PC-9 (cell line): ENCODE results near the gene CHD8. TPM values are rescaled to one million over a fixed set of nuclear protein-coding genes. Genes with fewer than 3 reads are reported as not detected.
A peak's percentile ranks its signal among the peaks of the same experiment; 100 is the strongest.

Source experiments
- BruUV-seq: library from RNA; stranded (reverse); fragments of 400-500 nt; replicated peaks from 2 replicates; lab custom pipeline; 2021; lab: Mats Ljungman, UMichigan
- CTCF ChIA-PET: fragments of 300-600 bp; sonication (Branson Sonifier 250); formaldehyde crosslinking; loops from one replicate; lab custom pipeline; 2022; ENCODE audit warnings: antibody characterized with exemption; lab: Charles Lee
- POLR2A ChIA-PET: fragments of 300-600 bp; sonication (Branson Sonifier 250); formaldehyde crosslinking; loops from one replicate; lab custom pipeline; 2022; ENCODE audit warnings: antibody characterized with exemption; ENCODE audit not compliant: unreplicated experiment; lab: Charles Lee
- DNase-seq, 2 experiments: peaks; one replicate each; pipeline versions ENCODE4 v3.0.0 to v3.0.0-alpha.2; 2015 to 2022; ENCODE audit warnings: mixed read lengths in 1 of 2
- H2AFZ ChIP-seq: fragments of 200-600 bp; sonication (generic); 2 replicates; pipeline ENCODE4 v1.8.1; 2017; ENCODE audit warnings: antibody characterized with exemption
- H3F3A ChIP-seq: fragments of 200-600 bp; sonication (generic); 2 replicates; pipeline ENCODE4 v1.8.1; 2017; ENCODE audit warnings: antibody characterized with exemption, mild to moderate bottlenecking, low read depth; ENCODE audit not compliant: insufficient read depth
- H3K27ac ChIP-seq: fragments of 200-600 bp; sonication (generic); 2 replicates; pipeline ENCODE4 v1.6.1; 2016; ENCODE audit warnings: mixed run types
- H3K27me3 ChIP-seq: fragments of 200-600 bp; sonication (generic); 2 replicates; pipeline ENCODE4 v1.6.1; 2016; ENCODE audit warnings: low read depth, mixed run types; ENCODE audit not compliant: insufficient read depth
- H3K36me3 ChIP-seq: fragments of 200-600 bp; sonication (generic); 2 replicates; pipeline ENCODE4 v1.6.1; 2016; ENCODE audit warnings: low read depth, mixed run types
- H3K4me1 ChIP-seq: fragments of 200-600 bp; sonication (generic); replicated peaks from 2 replicates; pipeline ENCODE4 v1.6.1; 2016; ENCODE audit warnings: mixed run types; ENCODE audit not compliant: insufficient read depth
- H3K4me2 ChIP-seq: fragments of 200-600 bp; sonication (generic); 2 replicates; pipeline ENCODE4 v1.6.1; 2017; ENCODE audit warnings: mixed run types
- H3K4me3 ChIP-seq: fragments of 200-600 bp; sonication (generic); 2 replicates; pipeline ENCODE4 v1.6.1; 2016; ENCODE audit warnings: mixed run types
- H3K79me2 ChIP-seq: fragments of 200-600 bp; sonication (generic); 2 replicates; pipeline ENCODE4 v1.6.1; 2017; ENCODE audit warnings: low read depth, mixed run types
- H3K9me2 ChIP-seq: fragments of 200-600 bp; sonication (generic); 2 replicates; pipeline ENCODE4 v1.8.1; 2017; ENCODE audit warnings: mild to moderate bottlenecking; ENCODE audit not compliant: insufficient read depth
- H3K9me3 ChIP-seq: fragments of 200-600 bp; sonication (generic); 2 replicates; pipeline ENCODE4 v1.8.1; 2016; ENCODE audit warnings: low read depth; ENCODE audit not compliant: insufficient read depth
- H4K20me1 ChIP-seq: fragments of 200-600 bp; sonication (generic); 2 replicates; pipeline ENCODE4 v1.8.1; 2017; ENCODE audit not compliant: insufficient read depth
- EZH2 ChIP-seq: fragments of 200-600 bp; sonication (generic); IDR thresholded peaks from 2 replicates; pipeline ENCODE4 v1.8.0; 2017; ENCODE audit warnings: antibody characterized with exemption, low read depth
- intact Hi-C: fragments of 100-400 bp; cut with micrococcal nuclease; formaldehyde crosslinking; loops from one replicate; pipeline ENCODE4 v1.10.0; 2022; ENCODE audit not compliant: unreplicated experiment
- total RNA-seq: library from RNA; stranded (reverse); gene quantifications from 2 replicates; pipeline ENCODE4 v1.2.3, GENCODE V29; 2021
- TF ChIP-seq, protein P1 (sequence below): fragments of 200-600 bp; sonication (generic); conservative IDR thresholded peaks from 2 replicates; pipeline ENCODE4 v1.6.1; 2017; ENCODE audit warnings: mixed run types, antibody characterized with exemption, mild to moderate bottlenecking, moderate library complexity

The CHD8 gene
- total RNA-seq, 1 experiment from 2014 or later = 57.3 TPM

DNA sequence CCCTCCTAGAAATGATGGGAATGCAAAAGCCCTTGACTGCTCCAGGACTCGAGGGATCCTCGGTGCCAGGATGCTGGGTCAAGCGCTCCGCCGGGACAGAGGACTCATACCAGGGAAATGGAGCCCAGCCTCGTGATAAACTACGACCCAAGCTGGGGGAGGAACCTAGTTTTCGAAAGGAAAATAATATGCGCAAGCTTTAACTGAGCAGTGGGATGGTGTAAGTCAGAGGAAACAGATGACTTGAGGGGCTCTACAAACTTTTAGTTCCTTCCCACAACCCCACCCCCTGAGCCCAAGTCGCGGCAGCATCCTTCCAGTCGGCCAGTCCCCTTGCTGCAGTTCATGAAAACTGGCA is 71.5 kb downstream of the CHD8 start:
- H3K9me2 ChIP-seq = no peaks in the 10 kb centered on the region
- intact Hi-C loops = loop anchor here (2.0 to 10.0 kb wide), 2 partner anchors 72 to 120 kb away; partner anchors contain the start of genes CHD8 and HNRNPC
- H3K36me3 ChIP-seq = 0 out of 2 replicates have a peak, but pooled peaks cover 4% of the 10 kb centered on the region
- BruUV-seq = no TSS peak
- TF ChIP-seq EZH2 = no peak
- TF ChIP-seq, protein P1, sequence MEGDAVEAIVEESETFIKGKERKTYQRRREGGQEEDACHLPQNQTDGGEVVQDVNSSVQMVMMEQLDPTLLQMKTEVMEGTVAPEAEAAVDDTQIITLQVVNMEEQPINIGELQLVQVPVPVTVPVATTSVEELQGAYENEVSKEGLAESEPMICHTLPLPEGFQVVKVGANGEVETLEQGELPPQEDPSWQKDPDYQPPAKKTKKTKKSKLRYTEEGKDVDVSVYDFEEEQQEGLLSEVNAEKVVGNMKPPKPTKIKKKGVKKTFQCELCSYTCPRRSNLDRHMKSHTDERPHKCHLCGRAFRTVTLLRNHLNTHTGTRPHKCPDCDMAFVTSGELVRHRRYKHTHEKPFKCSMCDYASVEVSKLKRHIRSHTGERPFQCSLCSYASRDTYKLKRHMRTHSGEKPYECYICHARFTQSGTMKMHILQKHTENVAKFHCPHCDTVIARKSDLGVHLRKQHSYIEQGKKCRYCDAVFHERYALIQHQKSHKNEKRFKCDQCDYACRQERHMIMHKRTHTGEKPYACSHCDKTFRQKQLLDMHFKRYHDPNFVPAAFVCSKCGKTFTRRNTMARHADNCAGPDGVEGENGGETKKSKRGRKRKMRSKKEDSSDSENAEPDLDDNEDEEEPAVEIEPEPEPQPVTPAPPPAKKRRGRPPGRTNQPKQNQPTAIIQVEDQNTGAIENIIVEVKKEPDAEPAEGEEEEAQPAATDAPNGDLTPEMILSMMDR = no peak
- H3K4me2 ChIP-seq = peak overlapping the region; percentile 91
- ChIA-PET CTCF (no interaction called here), POLR2A (interaction anchor here (0.5 to 0.8 kb wide), 3 partner anchors 53 to 1043 kb away, joined by 3 to 10 read pairs (median 5); no protein-coding TSS in a partner anchor)
- no peaks in the 10 kb centered on the region for H3K27me3 ChIP-seq
- H4K20me1 ChIP-seq = peaks cover 7% of the 10 kb centered on the region; the same call in 1 of the 2 replicates
- H2AFZ ChIP-seq = peak overlapping the region; percentile 77
- no peaks in the 10 kb centered on the region for H3K9me3 ChIP-seq
- peaks cover 7% of the 10 kb centered on the region; the same call in 1 of the 2 replicates for H3K4me1 ChIP-seq
- H3K27ac ChIP-seq = peak overlapping the region; percentile 73
- peaks cover 42% of the 10 kb centered on the region for H3K79me2 ChIP-seq
- no peak for DNase-seq
- H3K4me3 ChIP-seq = peak overlapping the region; percentile 92
- H3F3A ChIP-seq = peaks cover 10% of the 10 kb centered on the region; the same call in 1 of the 2 replicates

DNA sequence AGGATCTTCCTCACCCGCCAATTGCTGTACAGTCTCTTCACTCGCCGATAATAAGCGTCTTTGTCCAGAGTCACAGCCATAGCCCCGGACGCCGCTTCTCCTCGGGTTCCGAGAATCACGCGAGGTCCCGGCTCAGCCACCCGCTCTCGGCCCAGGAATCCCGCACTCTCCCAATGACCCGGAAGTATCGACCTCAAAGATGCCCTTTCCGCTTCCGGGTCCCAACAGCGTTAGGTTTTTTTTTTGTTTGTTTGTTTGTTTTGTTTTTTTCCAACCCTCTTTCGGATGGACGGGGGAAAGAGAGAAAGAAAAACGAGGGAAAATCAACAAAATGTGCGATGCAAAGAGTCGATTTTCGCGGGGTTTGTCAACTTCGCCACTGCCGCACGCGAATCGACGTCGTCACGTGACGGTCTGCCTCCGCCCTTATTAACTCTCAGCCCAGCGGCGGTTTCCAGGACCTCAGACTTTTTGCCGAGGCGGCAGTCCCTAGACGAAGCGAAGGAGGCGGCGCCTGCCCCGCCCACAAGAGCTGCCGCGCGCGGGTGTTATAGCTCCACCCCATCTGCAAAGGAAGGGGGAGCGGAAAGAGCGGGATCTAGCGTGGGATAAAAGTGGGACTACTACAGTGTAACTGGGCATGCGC is 72.0 kb downstream of the CHD8 start, which contains the start of gene SUPT16H:
Gene SUPT16H (minus strand): TSS at position 172 of the 646 bp plus-strand sequence. CDS start 92 bp downstream, at position 80.
- intact Hi-C loops = loop anchor here (2.0 to 10.0 kb wide), 3 partner anchors 73 to 119 kb away; partner anchors contain the start of genes CHD8 and HNRNPC
- H3K27ac ChIP-seq = peak within 1 kb of the TSS; percentile 73
- peaks cover 10% of the 10 kb centered on the region; the same call in 1 of the 2 replicates for H3F3A ChIP-seq
- TF ChIP-seq EZH2 = no peak
- H3K79me2 ChIP-seq = peaks cover 47% of the 10 kb centered on the region
- H2AFZ ChIP-seq = peak within 1 kb of the TSS; percentile 77
- peak within 1 kb of the TSS; percentile 91 for H3K4me2 ChIP-seq
- 0 out of 2 replicates have a peak, but pooled peaks cover 4% of the 10 kb centered on the region for H3K36me3 ChIP-seq
- ChIA-PET POLR2A (interaction anchor here (0.5 to 0.8 kb wide), 4 partner anchors 13 to 1043 kb away, joined by 3 to 10 read pairs (median 4); no protein-coding TSS in a partner anchor), CTCF (no interaction called here)
- H3K27me3 ChIP-seq = no peaks in the 10 kb centered on the region
- peak; percentile 81 to 83 for DNase-seq
- H3K9me3 ChIP-seq = no peaks in the 10 kb centered on the region
- H3K4me3 ChIP-seq = peak within 1 kb of the TSS; percentile 92
- peaks cover 7% of the 10 kb centered on the region; the same call in 1 of the 2 replicates for H4K20me1 ChIP-seq
- peaks cover 7% of the 10 kb centered on the region; the same call in 1 of the 2 replicates for H3K4me1 ChIP-seq
- TSS peak; percentile 86 for BruUV-seq
- no peaks in the 10 kb centered on the region for H3K9me2 ChIP-seq

DNA sequence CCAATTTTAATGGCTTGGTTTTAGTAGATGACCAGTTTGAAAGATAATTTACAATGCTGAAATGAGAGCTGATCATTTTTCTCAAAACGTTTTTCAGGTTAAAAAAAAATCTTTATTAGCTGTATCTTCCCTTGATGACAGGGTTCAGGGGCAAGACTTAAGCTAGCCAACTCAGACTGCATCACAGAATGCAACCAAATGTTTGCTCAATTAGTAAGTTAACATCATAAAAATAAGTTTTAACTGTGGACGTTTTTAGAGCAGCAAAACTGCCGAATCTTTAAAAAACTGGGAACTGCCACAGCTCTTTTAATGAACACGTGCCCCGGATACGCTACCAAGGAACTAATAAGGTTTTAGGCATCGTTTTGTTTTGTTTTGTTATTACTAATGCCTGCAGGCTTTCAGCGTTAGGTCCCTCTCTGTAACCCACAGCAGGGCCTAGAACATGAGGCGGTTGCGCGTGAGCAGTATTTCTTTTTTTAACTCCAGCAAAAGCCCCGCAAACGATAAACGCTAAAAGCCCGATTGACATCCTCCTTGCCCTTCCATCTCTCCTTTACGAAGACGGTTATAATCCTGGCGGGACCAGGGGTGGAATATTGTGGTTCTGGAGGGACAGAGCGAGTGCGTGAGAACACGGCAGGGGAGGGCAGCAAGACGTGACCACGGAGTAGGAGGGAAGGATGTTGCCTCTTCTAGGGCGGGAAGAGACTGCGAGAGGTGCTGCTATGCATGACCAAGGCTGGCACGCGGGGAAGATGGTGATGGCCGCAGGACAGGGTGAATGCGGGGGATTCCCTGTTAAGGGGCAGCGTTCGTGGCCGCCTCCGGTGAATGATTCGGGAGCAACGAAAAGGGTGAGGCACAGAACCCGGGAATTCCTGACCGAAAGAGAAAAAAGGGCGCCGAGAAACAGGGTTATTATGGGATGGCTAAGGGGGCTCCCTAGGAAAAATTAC is 72.8 kb downstream of the CHD8 start:
- peak overlapping the region; percentile 91 for H3K4me2 ChIP-seq
- H3K27ac ChIP-seq = peak overlapping the region; percentile 73
- no peaks in the 10 kb centered on the region for H3K9me2 ChIP-seq
- peaks cover 7% of the 10 kb centered on the region; the same call in 1 of the 2 replicates for H3K4me1 ChIP-seq
- TSS peak; percentile 73 for BruUV-seq
- peak overlapping the region; percentile 77 for H2AFZ ChIP-seq
- POLR2A ChIA-PET = interaction anchor here (0.6 to 0.8 kb wide), 2 partner anchors 50 to 312 kb away, joined by 3 to 24 read pairs; no protein-coding TSS in a partner anchor
- peaks cover 53% of the 10 kb centered on the region for H3K79me2 ChIP-seq
- peak overlapping the region; percentile 92 for H3K4me3 ChIP-seq
- H3K36me3 ChIP-seq = 0 out of 2 replicates have a peak, but pooled peaks cover 4% of the 10 kb centered on the region
- TF ChIP-seq, protein P1 = no peak
- TF ChIP-seq EZH2 = no peak
- H3K9me3 ChIP-seq = no peaks in the 10 kb centered on the region
- H3F3A ChIP-seq = peaks cover 10% of the 10 kb centered on the region; the same call in 1 of the 2 replicates
- H3K27me3 ChIP-seq = no peaks in the 10 kb centered on the region
- H4K20me1 ChIP-seq = peaks cover 7% of the 10 kb centered on the region; the same call in 1 of the 2 replicates
- CTCF ChIA-PET = no interaction called here
- intact Hi-C loops = loop anchor here (2.0 to 10.0 kb wide), 2 partner anchors 74 to 118 kb away; partner anchors contain the start of gene HNRNPC
- DNase-seq = peak in 1 of 2 experiments; percentile 20
